ENCODE results near the gene GRAMD1B.

GRAMD1B gene

GRCh38 chr11:123521001-123521400 is 90.9 kb downstream of the GRAMD1B start:
- H3K4me3 ChIP-seq, result no peak overlapping the region
- DNase-seq (ENCODE audit: low spot score), result no peak
- TF ChIP-seq CTCF (IDR thresholded peaks at IDR 0.05), result no peak
- no peak overlapping the region for H3K27ac ChIP-seq

- DNase-seq (ENCODE audit: low spot score), result no peak
- TF ChIP-seq CTCF (IDR thresholded peaks at IDR 0.05), result no peak
- H3K4me3 ChIP-seq, result no peak overlapping the region
- no peak overlapping the region for H3K27ac ChIP-seq
Observed at GRCh38 chr11:123521930-123522329, 91.9 kb downstream of the GRAMD1B start.

GRCh38 chr11:123523539-123523938 is 93.5 kb downstream of the GRAMD1B start:
- Histone ChIP-seq H3K4me3 (no peak overlapping the region), H3K27ac (no peak overlapping the region)
- no peak for DNase-seq (ENCODE audit: low spot score)
- TF ChIP-seq CTCF (IDR thresholded peaks at IDR 0.05), result no peak

GRCh38 chr11:123525097-123525496 is 95.0 kb downstream of the GRAMD1B start:
- Histone ChIP-seq H3K4me3 (peak overlapping the region; percentile 22), H3K27ac (no peak overlapping the region)
- no peak for DNase-seq (ENCODE audit: low spot score)
- TF ChIP-seq CTCF (IDR thresholded peaks at IDR 0.05), result no peak

GRCh38 chr11:123525511-123525918 is 95.4 kb downstream of the GRAMD1B start:
- Histone ChIP-seq H3K27ac (no peak overlapping the region), H3K4me3 (peak overlapping the region; percentile 22)
- TF ChIP-seq CTCF (IDR thresholded peaks at IDR 0.05), result no peak
- DNase-seq (ENCODE audit: low spot score), result no peak

GRCh38 chr11:123526027-123526805 is 96.1 kb downstream of the GRAMD1B start:
- Histone ChIP-seq H3K27ac (no peak overlapping the region), H3K4me3 (no peak overlapping the region)

More at GRCh38 chr11:123526027-123526805, 96.1 kb downstream of the GRAMD1B start:
- TF ChIP-seq CTCF (IDR thresholded peaks at IDR 0.05), result no peak
- DNase-seq (ENCODE audit: low spot score), result no peak

Measured in coronary artery (tissue), 2 donors.